GM19099 (cell line): ENCODE data around the gene CYLD.

Experiments used
- POLR2A ChIP-seq: IDR thresholded peaks from 3 replicates; pipeline ENCODE4 v1.6.1; 2011; ENCODE audit warnings: low read depth; ENCODE audit not compliant: insufficient read length; ENCODE audit errors: extremely low read depth

The CYLD gene

DNA sequence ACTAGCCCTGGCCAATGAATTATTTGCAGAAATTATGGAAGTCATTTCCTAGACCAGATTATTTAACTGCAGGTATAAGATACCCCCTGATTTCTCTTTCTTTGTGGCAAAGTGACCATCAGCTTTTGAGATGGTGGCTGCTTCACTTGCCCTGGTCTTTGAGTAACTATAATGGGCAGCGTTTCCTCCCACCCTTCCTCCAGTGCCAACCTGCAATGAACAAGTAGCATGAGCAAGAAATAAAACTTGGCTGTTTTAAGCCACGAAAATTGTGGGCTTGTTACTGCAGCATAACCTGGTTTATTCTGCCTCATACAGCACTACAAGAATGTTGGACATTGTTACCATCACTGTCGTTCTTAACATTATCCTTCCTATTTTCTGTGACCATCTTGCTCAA lies 105.3 kb downstream of the CYLD start:
- TF ChIP-seq POLR2A, result no peak

DNA sequence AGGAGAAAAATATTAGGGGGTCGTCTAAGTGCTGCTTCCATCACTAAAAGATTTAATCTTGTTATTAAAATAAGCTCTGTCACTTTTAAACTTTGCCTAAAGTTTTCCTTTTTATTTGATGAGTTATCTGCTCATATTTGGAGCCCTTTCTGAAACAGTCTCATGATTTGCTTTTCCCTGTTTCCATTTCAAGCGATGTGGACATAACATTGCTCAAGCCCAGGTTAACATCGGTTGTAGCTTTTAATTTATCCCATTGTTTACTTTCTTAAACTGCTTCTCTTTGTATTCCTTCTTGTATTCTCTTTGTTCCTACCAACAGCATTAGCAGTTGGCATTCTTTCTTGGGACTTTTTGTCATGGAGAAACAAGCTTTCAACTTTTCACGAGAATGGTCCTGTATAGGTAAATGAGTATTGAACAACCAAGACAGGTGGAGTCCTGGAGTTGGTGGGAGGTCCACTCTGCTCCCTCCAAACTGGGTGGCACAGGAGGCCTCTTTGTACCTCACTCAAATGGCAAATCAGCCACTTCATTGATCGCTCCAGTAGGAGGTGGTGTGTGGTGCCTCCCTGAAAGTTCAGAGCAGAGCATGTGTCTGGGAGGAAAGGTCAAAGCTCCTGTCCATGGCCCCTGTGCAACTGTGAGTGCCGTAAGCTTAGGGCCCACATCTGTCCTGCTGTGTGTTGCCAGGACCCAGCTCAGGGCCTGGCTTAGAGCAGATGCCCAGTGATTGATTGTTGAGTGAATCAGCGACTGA lies 107.0 kb downstream of the CYLD start:
- no peak for TF ChIP-seq POLR2A
